Activated CD8-positive, alpha-beta memory T cell treated with anti-CD3 and anti-CD28 coated beads, Interleukin-2, amount 10 ng/mL, durations not matched to agents 7 days and 5 days (primary cell): Measurements from ENCODE around the gene PDRG1. TPM values are rescaled to one million over a fixed set of nuclear protein-coding genes. Genes with fewer than 3 reads are reported as not detected.

Experiments used
- ATAC-seq: fragments of 150-1000 bp; cut with Tn5 transposase; one replicate; pipeline ENCODE4 v1.10.0; 2021; ENCODE audit warnings: moderate library complexity
- CTCF ChIA-PET: fragments of 350-600 bp; sonication (Branson Sonifier 250); formaldehyde crosslinking; loops from one replicate; lab custom pipeline; 2021; ENCODE audit warnings: antibody characterized with exemption; lab: Charles Lee
- DNase-seq: peaks from one replicate; pipeline ENCODE4 v3.0.0-alpha.2; 2020
- H3K27ac Mint-ChIP-seq: one replicate; pipeline ENCODE4 v1.8.0; 2021; ENCODE audit warnings: mild to moderate bottlenecking, mixed read lengths
- H3K27me3 Mint-ChIP-seq: one replicate; pipeline ENCODE4 v1.8.0; 2021; ENCODE audit warnings: mixed read lengths
- H3K36me3 Mint-ChIP-seq: one replicate; pipeline ENCODE4 v1.8.0; 2021; ENCODE audit warnings: mild to moderate bottlenecking, mixed read lengths
- H3K4me1 Mint-ChIP-seq: one replicate; pipeline ENCODE4 v1.8.0; 2021; ENCODE audit warnings: mixed read lengths
- H3K4me3 Mint-ChIP-seq: one replicate; pipeline ENCODE4 v1.8.0; 2021; ENCODE audit warnings: mild to moderate bottlenecking, moderate library complexity, mixed read lengths
- H3K9me3 Mint-ChIP-seq: one replicate; pipeline ENCODE4 v1.8.0; 2022; ENCODE audit warnings: low read depth, mixed read lengths
- total RNA-seq, 2 experiments: library from RNA; stranded (reverse); gene quantifications; one replicate each; pipeline ENCODE4 v1.2.3, GENCODE V29; 2021

The PDRG1 gene
- total RNA-seq, 2 experiments from 2014 or later = 14.9 to 15.6 TPM

GRCh38 chr20:31977080-31977479 is 25.2 kb upstream of the PDRG1 start:
- H3K27ac Mint-ChIP-seq = no peak overlapping the region
- H3K9me3 Mint-ChIP-seq = no peaks in the 10 kb centered on the region
- ATAC-seq (no peak), DNase-seq (no peak)
- CTCF ChIA-PET = no interaction called here
- peaks cover 20% of the 10 kb centered on the region for H3K27me3 Mint-ChIP-seq
- no peak overlapping the region for H3K4me3 Mint-ChIP-seq
- no peaks in the 10 kb centered on the region for H3K4me1 Mint-ChIP-seq
- no peaks in the 10 kb centered on the region for H3K36me3 Mint-ChIP-seq

DNA sequence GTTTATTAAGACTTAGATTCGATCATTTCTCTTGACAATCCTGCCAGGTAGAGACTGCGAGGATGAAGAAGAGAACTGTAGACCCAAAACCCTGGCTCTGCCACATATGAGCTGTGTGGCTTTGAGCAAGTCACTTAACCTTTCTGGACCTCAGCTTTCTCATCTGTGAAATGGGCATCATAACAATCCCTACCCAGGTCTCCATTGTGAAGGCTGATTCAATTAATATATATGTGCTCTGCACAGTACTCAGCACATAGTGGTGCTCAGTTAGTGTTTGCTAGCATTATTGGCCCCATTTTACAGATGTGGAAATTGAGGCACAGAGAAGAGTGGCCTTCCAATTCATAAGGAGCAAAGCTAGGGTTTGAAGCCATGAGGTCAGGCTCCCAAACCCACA is 24.0 kb upstream of the PDRG1 start:
- ATAC-seq = no peak
- CTCF ChIA-PET = interaction anchor here (0.7 kb wide), 1 partner anchor 116 kb away, joined by 3 read pairs; no protein-coding TSS in a partner anchor
- no peak for DNase-seq
- Mint-ChIP-seq H3K36me3 (no peaks in the 10 kb centered on the region), H3K27ac (no peak overlapping the region), H3K9me3 (no peaks in the 10 kb centered on the region), H3K4me3 (no peak overlapping the region), H3K4me1 (no peaks in the 10 kb centered on the region), H3K27me3 (peaks cover 17% of the 10 kb centered on the region)

DNA sequence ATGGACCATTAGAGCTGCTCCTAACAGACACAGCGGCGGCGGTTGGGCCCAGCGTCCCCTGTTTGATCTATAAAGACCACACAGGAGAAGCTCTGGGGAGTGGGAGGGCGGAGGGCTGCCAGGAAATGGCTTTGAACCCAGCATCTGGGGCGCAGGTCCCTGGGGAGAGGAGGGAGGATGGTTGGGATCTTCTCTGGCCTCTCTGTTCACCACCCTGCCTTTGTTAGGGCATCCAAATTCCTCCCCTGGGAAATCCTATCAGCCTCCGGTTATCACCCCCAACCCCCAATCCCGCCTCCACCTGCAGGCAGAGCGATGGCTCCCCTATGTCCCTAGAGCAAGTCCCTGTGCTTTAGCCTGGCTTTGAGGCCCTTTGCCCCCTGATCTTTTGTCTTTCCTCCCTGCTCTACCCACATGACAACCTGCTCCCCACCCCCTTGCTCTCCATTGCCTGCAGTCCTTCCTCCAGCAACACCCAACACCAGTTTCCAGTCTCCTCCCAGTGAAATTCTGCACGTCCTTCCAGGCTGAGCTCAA is 23.2 kb upstream of the PDRG1 start:
- CTCF ChIA-PET = interaction anchor here (0.6 to 0.7 kb wide), 2 partner anchors 22 to 117 kb away, joined by 3 read pairs; no protein-coding TSS in a partner anchor
- DNase-seq (no peak), ATAC-seq (no peak)
- Mint-ChIP-seq H3K36me3 (no peaks in the 10 kb centered on the region), H3K27ac (no peak overlapping the region), H3K9me3 (no peaks in the 10 kb centered on the region), H3K4me3 (no peak overlapping the region), H3K27me3 (peaks cover 24% of the 10 kb centered on the region), H3K4me1 (no peaks in the 10 kb centered on the region)

GRCh38 chr20:31974296-31974695 is 22.4 kb upstream of the PDRG1 start:
- H3K27ac Mint-ChIP-seq = no peak overlapping the region
- H3K4me1 Mint-ChIP-seq = no peaks in the 10 kb centered on the region
- no peak for DNase-seq
- CTCF ChIA-PET = no interaction called here
- no peaks in the 10 kb centered on the region for H3K9me3 Mint-ChIP-seq
- peaks cover 24% of the 10 kb centered on the region for H3K27me3 Mint-ChIP-seq
- no peak for ATAC-seq
- H3K36me3 Mint-ChIP-seq = no peaks in the 10 kb centered on the region
- H3K4me3 Mint-ChIP-seq = no peak overlapping the region

DNA sequence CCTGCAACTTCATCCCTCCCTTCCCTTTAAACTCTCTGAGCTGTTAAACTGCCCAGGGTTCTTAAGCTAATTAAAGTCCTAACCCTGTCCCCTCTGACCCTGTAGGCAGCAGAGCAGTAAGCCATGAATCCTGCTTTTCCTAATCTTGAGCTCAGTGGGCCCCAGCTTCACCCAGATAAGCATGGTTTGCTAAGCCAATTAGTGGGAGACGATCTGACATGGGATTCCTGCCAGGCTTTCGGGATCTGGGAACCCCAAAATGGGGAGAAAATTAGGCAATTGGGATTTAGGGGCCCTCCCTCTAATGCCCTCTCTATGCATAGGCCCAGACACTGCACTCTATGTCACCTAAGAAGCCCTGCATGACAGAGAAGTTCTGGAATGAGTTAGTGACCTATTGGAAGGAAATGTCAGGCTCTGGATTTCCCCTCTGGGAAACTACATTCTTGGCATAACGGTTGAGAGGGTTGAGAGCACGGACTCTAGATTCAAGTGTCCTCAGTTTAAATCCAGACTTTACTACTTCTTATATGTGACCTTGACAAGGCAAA is 20.7 kb upstream of the PDRG1 start:
- CTCF ChIA-PET = interaction anchor here (0.6 to 1.4 kb wide), 3 partner anchors 20 to 512 kb away, joined by 3 to 4 read pairs (median 4); partner anchors contain the start of gene PDRG1
- Mint-ChIP-seq H3K4me1 (peaks cover 2% of the 10 kb centered on the region), H3K36me3 (no peaks in the 10 kb centered on the region), H3K4me3 (no peak overlapping the region), H3K9me3 (no peaks in the 10 kb centered on the region), H3K27me3 (peaks cover 26% of the 10 kb centered on the region), H3K27ac (no peak overlapping the region)
- ATAC-seq = no peak
- DNase-seq = no peak

DNA sequence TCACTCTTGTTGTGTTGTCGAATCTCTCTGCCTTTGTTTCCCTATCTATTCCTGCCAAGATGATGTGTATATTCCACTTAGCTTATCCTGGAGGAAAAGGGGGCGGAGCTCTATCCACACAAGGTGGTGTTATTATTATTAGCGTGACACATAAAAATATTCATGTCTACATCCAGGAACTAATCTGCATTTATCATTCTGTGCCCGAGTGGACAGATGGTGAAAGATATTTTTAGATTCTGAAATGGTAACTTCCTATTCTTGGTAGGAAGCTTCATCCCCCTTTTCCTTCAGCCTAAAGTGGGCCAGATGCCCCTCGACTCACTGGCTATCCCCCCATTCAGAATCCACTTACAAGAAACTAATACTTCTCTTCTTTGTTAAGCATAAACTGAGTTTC is 18.1 kb upstream of the PDRG1 start:
- no peak overlapping the region for H3K27ac Mint-ChIP-seq
- no peaks in the 10 kb centered on the region for H3K9me3 Mint-ChIP-seq
- CTCF ChIA-PET = interaction anchor here (1.2 to 1.9 kb wide), 3 partner anchors 10 to 19 kb away, joined by 3 to 8 read pairs (median 4); partner anchors contain the start of gene PDRG1
- peaks cover 39% of the 10 kb centered on the region for H3K27me3 Mint-ChIP-seq
- H3K4me1 Mint-ChIP-seq = peaks cover 7% of the 10 kb centered on the region
- DNase-seq = no peak
- no peaks in the 10 kb centered on the region for H3K36me3 Mint-ChIP-seq
- no peak for ATAC-seq
- H3K4me3 Mint-ChIP-seq = no peak overlapping the region

DNA sequence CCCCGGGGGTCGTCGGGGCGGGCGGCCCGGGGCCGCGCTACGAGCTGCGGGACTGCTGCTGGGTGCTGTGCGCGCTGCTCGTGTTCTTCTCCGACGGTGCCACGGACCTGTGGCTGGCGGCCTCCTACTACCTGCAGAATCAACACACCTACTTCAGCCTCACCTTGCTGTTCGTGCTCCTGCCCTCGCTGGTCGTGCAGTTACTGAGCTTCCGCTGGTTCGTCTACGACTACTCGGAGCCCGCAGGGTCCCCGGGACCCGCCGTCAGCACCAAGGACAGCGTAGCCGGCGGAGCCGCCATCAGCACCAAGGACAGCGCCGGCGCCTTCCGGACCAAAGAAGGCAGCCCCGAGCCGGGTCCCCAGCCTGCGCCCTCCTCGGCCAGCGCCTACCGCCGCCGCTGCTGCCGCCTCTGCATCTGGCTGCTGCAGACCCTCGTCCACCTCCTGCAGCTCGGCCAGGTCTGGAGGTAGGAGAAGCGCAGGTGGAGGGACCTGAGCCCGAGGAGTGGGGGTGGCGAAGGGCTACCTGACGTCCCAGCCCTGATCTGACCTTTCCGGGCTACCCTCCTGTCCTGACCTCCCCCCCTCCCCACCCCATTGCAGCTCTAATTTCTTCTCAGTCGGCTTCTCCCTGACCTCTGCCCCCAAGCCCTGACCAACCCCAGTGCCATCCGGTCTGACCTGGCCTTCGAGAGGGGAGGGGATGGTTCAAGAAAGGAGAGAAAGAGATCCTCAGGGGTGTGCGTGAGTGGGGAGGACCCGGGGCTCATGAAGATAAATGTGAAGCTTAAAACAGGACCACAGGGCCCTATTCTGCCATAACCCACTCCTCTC is 16.7 kb upstream of the PDRG1 start:
- no peak overlapping the region for H3K27ac Mint-ChIP-seq
- no peaks in the 10 kb centered on the region for H3K36me3 Mint-ChIP-seq
- H3K4me1 Mint-ChIP-seq = peaks cover 7% of the 10 kb centered on the region
- peak; percentile 85 for DNase-seq
- peak overlapping the region; percentile 73 for H3K4me3 Mint-ChIP-seq
- H3K9me3 Mint-ChIP-seq = no peaks in the 10 kb centered on the region
- peak; percentile 94 for ATAC-seq
- H3K27me3 Mint-ChIP-seq = peaks cover 47% of the 10 kb centered on the region
- CTCF ChIA-PET = interaction anchor here (1.0 to 2.6 kb wide), 2 partner anchors 17 to 63 kb away, joined by 3 to 16 read pairs; partner anchors contain the start of gene PDRG1

DNA sequence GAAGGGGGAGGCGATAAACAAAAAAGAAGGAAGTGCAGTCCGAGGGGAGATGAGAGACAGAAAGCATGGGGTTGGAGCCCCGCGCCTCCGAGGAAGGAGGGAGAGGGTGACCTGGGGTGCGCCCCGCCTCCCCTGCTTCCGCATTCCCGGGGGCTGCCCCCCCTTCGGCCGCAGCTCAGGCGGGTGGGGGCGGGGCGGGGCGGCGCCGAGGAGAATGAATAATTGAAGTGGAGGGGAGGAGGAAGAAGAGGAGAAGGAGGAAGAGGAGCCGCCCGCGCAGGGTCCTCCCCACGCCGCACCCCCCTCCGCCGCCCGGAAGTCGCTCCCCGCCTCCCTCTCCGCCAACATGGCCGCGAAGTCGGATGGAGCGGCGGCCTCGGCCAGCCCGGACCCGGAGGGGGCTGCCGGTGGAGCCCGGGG is 16.0 kb upstream of the PDRG1 start, which contains the start of gene XKR7:
TSS of gene XKR7 (plus strand) at position 322 of the 420 bp plus-strand sequence. CDS start at position 347, 25 bp downstream.
- Mint-ChIP-seq H3K27ac (no peak within 1 kb of the TSS), H3K36me3 (no peaks in the 10 kb centered on the region), H3K4me1 (peaks cover 7% of the 10 kb centered on the region), H3K4me3 (peak within 1 kb of the TSS; percentile 73), H3K27me3 (peaks cover 48% of the 10 kb centered on the region), H3K9me3 (no peaks in the 10 kb centered on the region)
- peak; percentile 37 for ATAC-seq
- no peak for DNase-seq
- CTCF ChIA-PET = interaction anchor here (1.0 to 2.6 kb wide), 2 partner anchors 16 to 63 kb away, joined by 3 to 16 read pairs; partner anchors contain the start of gene PDRG1

DNA sequence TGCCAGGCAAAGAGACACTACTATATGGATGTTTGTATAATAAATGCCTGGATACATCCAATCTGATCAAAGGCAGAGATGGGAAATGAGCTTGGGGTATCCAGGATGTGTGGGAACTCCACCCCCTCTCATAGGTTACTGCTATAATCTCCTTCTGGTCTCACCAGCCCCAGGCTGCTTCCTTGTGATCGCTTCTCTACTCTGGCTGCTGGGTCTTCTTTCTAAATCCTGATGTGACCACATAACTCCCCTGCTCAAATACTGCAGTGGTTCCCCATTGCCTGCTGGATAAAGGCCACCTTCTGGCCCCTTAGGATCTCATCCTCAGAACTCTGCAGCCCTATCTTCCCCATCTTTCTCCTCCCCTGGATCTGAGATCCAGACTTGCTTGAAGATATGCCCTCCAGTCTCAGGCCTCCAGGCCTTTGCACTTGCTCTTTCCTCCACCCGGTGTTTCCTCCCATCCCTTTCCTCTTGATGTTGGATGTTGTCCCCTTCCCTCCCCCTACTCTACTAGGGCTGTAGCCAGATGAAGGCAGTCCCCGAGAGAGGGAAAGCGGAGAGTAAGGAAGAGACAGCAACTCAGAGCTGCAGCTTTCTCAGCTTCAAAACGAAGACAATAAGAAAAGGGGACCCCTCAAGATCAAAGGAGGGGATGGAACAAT is 15.3 kb upstream of the PDRG1 start:
- no peak for ATAC-seq

DNA sequence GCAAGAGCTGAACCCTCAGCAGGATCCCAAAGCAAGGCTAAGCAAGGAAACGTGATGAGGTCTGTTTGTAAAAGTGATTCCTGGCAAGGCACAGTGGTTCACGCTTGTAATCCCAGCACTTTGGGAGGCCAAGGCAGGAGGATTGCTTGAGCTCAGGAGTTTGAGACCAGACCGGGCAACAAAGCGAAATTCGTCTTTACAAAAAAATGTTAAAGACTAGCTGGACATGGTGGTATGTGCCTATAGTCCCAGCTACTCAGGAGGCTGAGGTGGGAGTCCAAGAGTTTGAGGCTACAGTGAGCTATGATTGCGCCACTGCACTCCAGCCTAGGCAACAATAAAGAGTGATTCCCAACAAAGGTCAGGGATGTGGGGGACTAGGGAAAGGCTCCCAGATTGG is 12.0 kb upstream of the PDRG1 start:
- H3K36me3 Mint-ChIP-seq = no peaks in the 10 kb centered on the region

More for the DNA sequence above, 15.3 kb upstream of the PDRG1 start:
- Mint-ChIP-seq H3K9me3 (no peaks in the 10 kb centered on the region), H3K27ac (no peak overlapping the region), H3K4me3 (peak overlapping the region; percentile 14), H3K36me3 (no peaks in the 10 kb centered on the region), H3K27me3 (peaks cover 51% of the 10 kb centered on the region), H3K4me1 (peaks cover 7% of the 10 kb centered on the region)
- CTCF ChIA-PET = interaction anchor here (0.5 to 2.6 kb wide), 4 partner anchors 8 to 65 kb away, joined by 3 to 16 read pairs (median 3); partner anchors contain the start of gene PDRG1
- no peak for DNase-seq

DNA sequence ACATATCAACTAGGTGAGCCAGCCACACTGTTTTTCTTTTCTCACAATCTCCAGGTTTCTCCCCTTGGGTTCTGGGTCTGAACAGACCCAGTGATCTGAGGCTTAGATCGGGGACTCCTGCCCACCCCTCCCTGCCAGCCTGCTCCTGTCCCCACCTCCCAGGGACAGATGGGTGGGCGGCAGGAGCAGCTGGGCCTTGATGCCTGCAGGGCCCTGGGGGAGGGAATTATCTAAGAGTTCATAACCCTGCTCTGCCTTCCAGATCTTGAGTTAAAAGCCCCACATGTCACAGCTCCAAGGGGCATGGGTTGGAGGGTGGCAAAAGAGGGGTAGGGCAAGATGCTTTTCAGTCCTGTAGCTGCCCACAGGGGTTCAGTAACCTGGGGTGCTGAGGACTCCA is 10.9 kb upstream of the PDRG1 start:
- ATAC-seq = no peak
- H3K27me3 Mint-ChIP-seq = peaks cover 46% of the 10 kb centered on the region
- CTCF ChIA-PET = interaction anchor here (1.1 to 2.0 kb wide), 3 partner anchors 11 to 140 kb away, joined by 3 to 9 read pairs (median 4); partner anchors contain the start of gene PDRG1

More for the DNA sequence above, 12.0 kb upstream of the PDRG1 start:
- no peak for ATAC-seq
- Mint-ChIP-seq H3K9me3 (no peaks in the 10 kb centered on the region), H3K27me3 (peaks cover 46% of the 10 kb centered on the region), H3K27ac (no peak overlapping the region), H3K4me3 (no peak overlapping the region), H3K4me1 (peaks cover 7% of the 10 kb centered on the region)
- CTCF ChIA-PET = interaction anchor here (1.1 to 2.0 kb wide), 4 partner anchors 12 to 141 kb away, joined by 3 to 9 read pairs (median 4); partner anchors contain the start of gene PDRG1
- no peak for DNase-seq

GRCh38 chr20:31956556-31957526 is 5.0 kb upstream of the PDRG1 start:
- Mint-ChIP-seq H3K4me1 (peaks cover 3% of the 10 kb centered on the region), H3K4me3 (no peak overlapping the region), H3K27me3 (peaks cover 26% of the 10 kb centered on the region), H3K9me3 (no peaks in the 10 kb centered on the region), H3K36me3 (no peaks in the 10 kb centered on the region), H3K27ac (no peak overlapping the region)
- ATAC-seq (no peak), DNase-seq (no peak)
- CTCF ChIA-PET = interaction anchor here (0.6 to 1.8 kb wide), 3 partner anchors 105 to 135 kb away, joined by 3 to 6 read pairs (median 3); no protein-coding TSS in a partner anchor

More for the DNA sequence above, 10.9 kb upstream of the PDRG1 start:
- Mint-ChIP-seq H3K36me3 (no peaks in the 10 kb centered on the region), H3K9me3 (no peaks in the 10 kb centered on the region), H3K4me1 (peaks cover 4% of the 10 kb centered on the region), H3K4me3 (no peak overlapping the region), H3K27ac (no peak overlapping the region)
- DNase-seq = no peak
